Glutamatergic neuron (in vitro differentiated cells): ENCODE measurements around the gene SRP14. TPM values are rescaled to one million over a fixed set of nuclear protein-coding genes. Genes with fewer than 3 reads are reported as not detected.
A peak's percentile ranks its signal among the peaks of the same experiment; 100 is the strongest.
"Not testable (repeated sequence)": the region's sequence is repeated elsewhere in the genome, so short reads cannot be mapped to it uniquely, and the experiment has no call there.

Experiments used
- DNase-seq: peaks from one replicate; pipeline ENCODE4 v3.0.0; 2022
- H3K27ac Mint-ChIP-seq: one replicate; pipeline ENCODE4 v1.8.0; 2020; ENCODE audit warnings: mild to moderate bottlenecking, mixed read lengths, inconsistent platforms; ENCODE audit not compliant: unreplicated experiment
- H3K27me3 Mint-ChIP-seq: one replicate; pipeline ENCODE4 v1.8.0; 2020; ENCODE audit warnings: mild to moderate bottlenecking, moderate library complexity, mixed read lengths, inconsistent platforms; ENCODE audit not compliant: unreplicated experiment
- H3K36me3 Mint-ChIP-seq: one replicate; pipeline ENCODE4 v1.8.0; 2020; ENCODE audit warnings: mild to moderate bottlenecking, mixed read lengths, inconsistent platforms; ENCODE audit not compliant: unreplicated experiment
- H3K4me1 Mint-ChIP-seq: one replicate; pipeline ENCODE4 v1.8.0; 2020; ENCODE audit warnings: mild to moderate bottlenecking, low read depth, mixed read lengths, inconsistent platforms; ENCODE audit not compliant: unreplicated experiment
- H3K4me3 Mint-ChIP-seq: one replicate; pipeline ENCODE4 v1.8.0; 2020; ENCODE audit warnings: mild to moderate bottlenecking, mixed read lengths, inconsistent platforms; ENCODE audit not compliant: unreplicated experiment
- H3K9me3 Mint-ChIP-seq: one replicate; pipeline ENCODE4 v1.8.0; 2020; ENCODE audit warnings: mild to moderate bottlenecking, moderate library complexity, mixed read lengths, inconsistent platforms; ENCODE audit not compliant: unreplicated experiment
- total RNA-seq: library from RNA; stranded (reverse); fragmentation: NEBNext Ultra II Directional; extraction: Animal tissue kit (Norgen Biotek cat#: 25700); gene quantifications from one replicate; pipeline ENCODE4 v1.2.1, GENCODE V29; 2021; ENCODE audit not compliant: unreplicated experiment
- TF ChIP-seq, protein P1 (sequence below): fragments of 200-600 bp; sonication (generic); IDR thresholded peaks from one replicate; pipeline ENCODE4 v1.5.0; 2021; ENCODE audit not compliant: partially characterized antibody, unreplicated experiment

The SRP14 gene
- total RNA-seq, 1 donor from 2014 or later, result 246 TPM

DNA sequence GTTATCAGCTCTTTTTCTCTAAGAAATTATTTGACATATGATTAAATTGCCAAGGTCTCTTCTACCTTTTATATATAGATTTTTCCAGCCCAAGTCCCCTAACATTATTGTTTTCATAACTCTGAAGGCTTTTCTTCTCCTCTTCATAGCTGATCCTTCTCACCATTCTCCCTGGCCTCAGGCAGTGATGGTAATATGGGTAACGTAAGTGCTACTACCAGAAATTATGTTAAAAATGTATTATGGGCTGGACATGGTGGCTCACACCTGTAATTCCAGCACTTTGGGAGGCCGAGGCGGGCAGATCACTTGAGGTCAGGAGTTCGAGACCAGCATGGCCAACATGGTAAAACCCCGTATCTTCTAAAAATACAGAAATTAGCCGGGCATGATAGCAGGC is 40.5 kb upstream of the SRP14 start:
- H3K4me3 Mint-ChIP-seq, result no peak overlapping the region
- no peak overlapping the region for H3K27ac Mint-ChIP-seq

DNA sequence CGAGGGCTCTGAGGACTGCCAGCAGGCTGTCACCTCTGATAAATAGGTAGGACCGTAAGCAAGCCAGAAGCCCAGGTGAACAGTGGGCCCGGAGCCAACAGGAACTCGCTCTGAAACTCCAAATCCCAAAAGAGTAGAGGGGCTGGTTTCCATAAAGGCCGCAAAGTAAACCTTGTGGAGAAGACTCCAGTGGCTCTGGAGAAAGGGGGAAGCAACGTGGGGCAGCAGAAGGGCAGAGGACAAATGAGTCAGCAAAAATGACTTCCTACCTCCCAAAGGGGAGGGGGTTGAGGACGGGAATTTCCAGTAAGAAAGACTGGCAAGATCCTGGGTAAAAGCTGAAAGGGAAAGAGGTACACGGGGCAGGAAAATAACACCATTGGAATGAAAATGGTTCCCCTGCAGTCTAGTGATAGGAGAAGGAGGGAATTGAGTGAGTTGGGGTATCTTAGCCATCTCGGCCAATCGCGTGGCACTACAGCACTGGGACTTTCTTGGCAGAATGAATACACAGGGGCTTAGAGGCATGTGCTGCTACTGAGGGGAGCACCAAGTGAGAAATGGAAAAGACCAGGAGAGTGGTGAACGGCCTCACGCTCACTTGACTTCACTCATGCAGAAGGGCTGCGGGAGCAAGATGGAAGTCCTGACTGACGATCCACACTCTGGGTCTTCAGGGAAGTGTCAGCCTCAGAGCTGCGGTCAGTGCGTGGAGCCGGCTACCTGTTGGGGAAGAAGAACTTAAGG is 36.5 kb upstream of the SRP14 start:
- Mint-ChIP-seq H3K4me3 (peak overlapping the region; percentile 38), H3K27me3 (peaks cover 7% of the 10 kb centered on the region), H3K36me3 (peaks cover 9% of the 10 kb centered on the region), H3K27ac (no peak overlapping the region), H3K4me1 (no peaks in the 10 kb centered on the region), H3K9me3 (no peaks in the 10 kb centered on the region)
- no peak for DNase-seq
- TF ChIP-seq, protein P1, sequence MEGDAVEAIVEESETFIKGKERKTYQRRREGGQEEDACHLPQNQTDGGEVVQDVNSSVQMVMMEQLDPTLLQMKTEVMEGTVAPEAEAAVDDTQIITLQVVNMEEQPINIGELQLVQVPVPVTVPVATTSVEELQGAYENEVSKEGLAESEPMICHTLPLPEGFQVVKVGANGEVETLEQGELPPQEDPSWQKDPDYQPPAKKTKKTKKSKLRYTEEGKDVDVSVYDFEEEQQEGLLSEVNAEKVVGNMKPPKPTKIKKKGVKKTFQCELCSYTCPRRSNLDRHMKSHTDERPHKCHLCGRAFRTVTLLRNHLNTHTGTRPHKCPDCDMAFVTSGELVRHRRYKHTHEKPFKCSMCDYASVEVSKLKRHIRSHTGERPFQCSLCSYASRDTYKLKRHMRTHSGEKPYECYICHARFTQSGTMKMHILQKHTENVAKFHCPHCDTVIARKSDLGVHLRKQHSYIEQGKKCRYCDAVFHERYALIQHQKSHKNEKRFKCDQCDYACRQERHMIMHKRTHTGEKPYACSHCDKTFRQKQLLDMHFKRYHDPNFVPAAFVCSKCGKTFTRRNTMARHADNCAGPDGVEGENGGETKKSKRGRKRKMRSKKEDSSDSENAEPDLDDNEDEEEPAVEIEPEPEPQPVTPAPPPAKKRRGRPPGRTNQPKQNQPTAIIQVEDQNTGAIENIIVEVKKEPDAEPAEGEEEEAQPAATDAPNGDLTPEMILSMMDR, result no peak

More for the DNA sequence above, 40.5 kb upstream of the SRP14 start:
- Mint-ChIP-seq H3K36me3 (peaks cover 4% of the 10 kb centered on the region), H3K27me3 (peaks cover 9% of the 10 kb centered on the region), H3K4me1 (peaks cover 4% of the 10 kb centered on the region), H3K9me3 (no peaks in the 10 kb centered on the region)
- DNase-seq, result no peak
- TF ChIP-seq, protein P1, result no peak

DNA sequence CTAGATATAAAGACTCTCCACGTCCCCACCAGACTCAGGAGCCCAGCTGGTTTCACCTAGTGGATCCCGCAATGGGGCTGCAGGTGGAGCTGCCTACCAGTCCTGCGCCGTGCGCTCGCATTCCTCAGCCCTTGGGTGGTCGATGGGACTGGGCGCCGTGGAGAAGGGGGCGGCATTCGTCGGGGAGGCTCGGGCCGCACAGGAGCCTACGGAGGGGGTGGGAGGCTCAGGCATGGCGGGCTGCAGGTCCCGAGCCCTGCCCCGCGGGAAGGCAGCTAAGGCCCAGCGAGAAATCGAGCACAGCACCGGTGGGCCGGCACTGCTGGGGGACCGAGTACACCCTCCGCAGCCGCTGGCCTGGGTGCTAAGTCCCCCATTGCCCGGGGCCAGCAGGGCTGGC is 35.7 kb upstream of the SRP14 start:
- not testable (repeated sequence) for H3K27me3 Mint-ChIP-seq, H3K4me1 Mint-ChIP-seq, H3K9me3 Mint-ChIP-seq, H3K27ac Mint-ChIP-seq, H3K36me3 Mint-ChIP-seq, H3K4me3 Mint-ChIP-seq, DNase-seq

DNA sequence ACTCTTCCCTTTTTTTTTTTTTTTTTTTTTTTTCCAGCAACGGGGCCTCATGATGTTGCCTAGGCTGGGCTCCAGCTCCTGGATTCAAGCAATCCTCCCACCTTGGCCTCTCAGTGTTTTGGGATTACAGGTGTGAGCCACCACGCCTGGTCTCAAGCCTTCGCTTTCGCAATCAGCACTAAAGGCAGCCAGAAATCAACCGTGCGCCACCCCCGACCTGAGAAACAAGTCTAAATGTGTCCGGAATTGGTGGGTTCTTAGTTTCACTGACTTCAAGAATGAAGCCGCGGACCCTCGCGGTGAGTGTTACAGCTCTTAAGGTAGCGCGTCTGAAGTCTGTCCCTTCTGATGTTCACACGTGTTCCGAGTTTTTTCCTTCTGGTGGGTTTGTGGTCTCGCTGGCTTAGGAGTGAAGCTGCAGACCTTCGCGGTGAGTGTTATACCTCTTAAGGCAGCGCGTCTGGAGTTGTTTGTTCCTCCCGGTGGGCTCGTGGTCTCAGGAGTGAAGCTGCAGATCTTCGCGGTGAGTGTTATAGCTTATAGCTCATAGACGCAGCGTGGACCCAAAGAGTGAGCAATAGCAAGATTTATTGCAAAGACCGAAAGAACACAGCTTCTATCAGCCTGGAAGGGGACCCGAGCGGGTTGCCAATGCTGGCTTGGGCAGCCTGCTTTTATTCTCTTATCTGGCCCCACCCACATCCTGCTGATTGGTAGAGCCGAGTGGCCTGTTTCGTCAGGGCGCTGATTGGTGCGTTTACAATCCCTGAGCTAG is 34.9 kb upstream of the SRP14 start:
- not testable (repeated sequence) for DNase-seq, H3K36me3 Mint-ChIP-seq, H3K9me3 Mint-ChIP-seq, H3K4me1 Mint-ChIP-seq, H3K27me3 Mint-ChIP-seq, H3K4me3 Mint-ChIP-seq, H3K27ac Mint-ChIP-seq

DNA sequence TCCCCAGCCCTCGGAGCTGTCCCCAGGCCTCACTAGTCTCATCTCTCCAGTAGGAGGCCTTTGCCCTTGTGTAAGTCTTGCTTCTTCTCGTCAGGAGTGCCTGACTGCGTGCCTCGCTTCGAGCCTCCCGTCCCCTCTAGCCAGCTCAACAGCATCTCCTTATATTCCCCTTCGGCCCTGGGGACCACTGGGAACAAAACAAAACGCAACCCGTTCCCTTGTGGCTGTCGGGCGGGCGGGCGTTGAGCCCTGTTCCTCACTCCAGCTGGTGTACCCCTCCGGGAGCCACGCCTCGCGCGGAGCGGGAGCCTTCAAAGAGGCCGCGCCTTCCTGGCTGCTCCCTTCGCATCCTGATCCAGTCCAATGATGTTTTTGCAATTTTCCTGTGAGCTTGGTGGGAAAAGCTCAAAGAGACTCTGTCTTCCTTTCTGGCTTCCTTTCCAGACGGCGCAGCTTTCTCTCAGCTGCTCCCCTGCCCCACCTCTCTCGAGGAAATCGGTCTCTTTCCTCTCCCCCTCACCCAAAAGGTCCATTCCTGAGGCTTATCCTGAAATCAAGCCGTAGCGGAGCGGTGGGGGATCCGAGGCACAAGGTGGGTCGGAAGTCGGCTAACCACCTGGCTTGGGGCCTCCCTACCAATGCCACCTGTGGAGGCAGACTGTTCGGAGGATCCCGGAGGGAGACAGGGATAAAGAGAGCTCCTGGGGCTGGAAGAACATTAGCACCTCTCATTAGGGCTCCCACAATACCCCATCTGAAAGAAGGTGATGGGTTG is 33.4 kb upstream of the SRP14 start:
- H3K27me3 Mint-ChIP-seq, result peaks cover 7% of the 10 kb centered on the region
- no peaks in the 10 kb centered on the region for H3K9me3 Mint-ChIP-seq
- peaks cover 2% of the 10 kb centered on the region for H3K4me1 Mint-ChIP-seq
- TF ChIP-seq, protein P1, result no peak
- H3K36me3 Mint-ChIP-seq, result peaks cover 9% of the 10 kb centered on the region
- H3K27ac Mint-ChIP-seq, result no peak overlapping the region
- DNase-seq, result no peak
- H3K4me3 Mint-ChIP-seq, result no peak overlapping the region
